ENCODE data around the gene DTX3. TPM values are rescaled to one million over a fixed set of nuclear protein-coding genes. Genes with fewer than 3 reads are reported as not detected.
A peak's percentile ranks its signal among the peaks of the same experiment; 100 is the strongest.
"Not testable (repeated sequence)": the region's sequence is repeated elsewhere in the genome, so short reads cannot be mapped to it uniquely, and the experiment has no call there.

DTX3 gene
- total RNA-seq, 1 donor from 2014 or later = 3.7 TPM

DNA sequence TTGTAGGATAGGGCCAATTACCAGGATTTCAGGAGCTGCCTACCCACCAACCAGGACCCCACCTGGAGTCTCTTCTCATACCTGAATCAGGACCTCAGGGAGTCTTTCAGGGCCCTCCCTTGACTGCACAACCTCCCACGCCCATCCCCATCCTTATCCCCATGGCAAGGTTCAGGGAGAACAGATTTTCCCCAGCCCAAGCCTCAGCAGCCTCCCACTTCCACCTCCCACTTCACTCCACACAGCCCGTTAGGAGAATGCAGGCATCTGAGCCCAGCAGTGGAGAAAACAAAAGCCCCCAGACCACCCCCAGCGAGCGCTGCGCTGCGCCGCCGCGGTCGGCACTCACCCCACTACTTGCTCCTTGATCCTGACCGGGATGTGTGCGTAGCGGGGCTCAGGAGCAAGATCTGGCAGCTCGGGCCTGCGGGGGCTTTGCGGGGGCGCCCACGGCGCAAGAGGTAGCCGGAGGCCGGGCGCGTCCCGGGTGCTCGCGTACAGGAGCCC is 27.0 kb downstream of the DTX3 start:
- DNase-seq (ENCODE audit: low read depth) = no peak
- TF ChIP-seq, protein P1, sequence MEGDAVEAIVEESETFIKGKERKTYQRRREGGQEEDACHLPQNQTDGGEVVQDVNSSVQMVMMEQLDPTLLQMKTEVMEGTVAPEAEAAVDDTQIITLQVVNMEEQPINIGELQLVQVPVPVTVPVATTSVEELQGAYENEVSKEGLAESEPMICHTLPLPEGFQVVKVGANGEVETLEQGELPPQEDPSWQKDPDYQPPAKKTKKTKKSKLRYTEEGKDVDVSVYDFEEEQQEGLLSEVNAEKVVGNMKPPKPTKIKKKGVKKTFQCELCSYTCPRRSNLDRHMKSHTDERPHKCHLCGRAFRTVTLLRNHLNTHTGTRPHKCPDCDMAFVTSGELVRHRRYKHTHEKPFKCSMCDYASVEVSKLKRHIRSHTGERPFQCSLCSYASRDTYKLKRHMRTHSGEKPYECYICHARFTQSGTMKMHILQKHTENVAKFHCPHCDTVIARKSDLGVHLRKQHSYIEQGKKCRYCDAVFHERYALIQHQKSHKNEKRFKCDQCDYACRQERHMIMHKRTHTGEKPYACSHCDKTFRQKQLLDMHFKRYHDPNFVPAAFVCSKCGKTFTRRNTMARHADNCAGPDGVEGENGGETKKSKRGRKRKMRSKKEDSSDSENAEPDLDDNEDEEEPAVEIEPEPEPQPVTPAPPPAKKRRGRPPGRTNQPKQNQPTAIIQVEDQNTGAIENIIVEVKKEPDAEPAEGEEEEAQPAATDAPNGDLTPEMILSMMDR (IDR thresholded peaks at IDR 0.05; ENCODE audit: insufficient read depth, low read length, severe bottlenecking) = no peak
- FAIRE-seq = no peak
- Histone ChIP-seq H3K4me3 (ENCODE audit: low read depth, low read length) (no peak overlapping the region), H3K27me3 (ENCODE audit: control insufficient read depth, insufficient read depth, low read length) (peaks cover 28% of the 10 kb centered on the region), H3K36me3 (ENCODE audit: control insufficient read depth, insufficient read depth, low read length) (no peaks in the 10 kb centered on the region)

DNA sequence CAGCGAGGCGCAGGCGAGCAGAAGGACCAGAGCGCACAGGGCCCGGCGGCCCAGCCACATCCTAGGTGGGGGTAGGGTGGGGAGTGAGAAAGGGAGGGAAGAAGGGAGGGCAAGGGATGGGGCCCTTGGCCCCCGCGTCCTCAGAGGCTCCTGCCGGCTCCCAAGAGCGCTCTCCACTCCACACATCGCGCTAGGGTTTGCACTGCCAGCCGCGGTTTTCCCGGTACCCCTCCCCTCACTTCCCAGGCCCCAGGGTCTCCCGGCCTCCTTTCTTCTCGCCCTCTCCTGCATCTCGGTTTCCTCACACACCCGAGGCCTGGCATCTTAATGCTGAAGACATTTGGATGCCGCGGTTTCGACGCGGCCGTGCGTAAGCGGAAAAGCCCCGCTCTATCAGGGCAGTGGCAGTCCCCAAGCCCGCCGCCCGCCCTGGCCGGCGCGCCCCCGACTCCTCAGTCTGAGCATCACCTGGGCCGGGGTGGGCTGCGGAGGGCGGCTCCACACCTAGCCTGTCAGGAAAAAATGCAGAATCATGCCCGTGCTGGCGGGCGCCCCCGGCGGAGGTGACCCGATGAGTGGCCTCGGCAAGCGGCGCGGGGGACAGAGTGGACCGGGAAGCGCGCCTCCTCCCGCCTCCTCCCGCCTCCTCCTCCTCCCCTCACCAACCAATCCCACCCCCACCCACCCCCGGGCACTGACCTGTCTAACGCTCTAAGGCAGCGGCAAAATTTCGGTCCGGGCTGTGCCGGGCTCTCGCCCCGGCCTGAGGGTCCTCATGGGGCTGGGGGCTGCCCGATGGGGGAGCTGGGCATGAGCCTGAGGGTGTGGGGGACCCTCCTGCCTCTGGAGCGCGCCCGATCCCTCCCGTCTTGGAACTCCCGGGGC is 27.7 kb downstream of the DTX3 start:
- peaks cover 24% of the 10 kb centered on the region for H3K27me3 ChIP-seq (ENCODE audit: control insufficient read depth, insufficient read depth, low read length)
- no peak for FAIRE-seq

DNA sequence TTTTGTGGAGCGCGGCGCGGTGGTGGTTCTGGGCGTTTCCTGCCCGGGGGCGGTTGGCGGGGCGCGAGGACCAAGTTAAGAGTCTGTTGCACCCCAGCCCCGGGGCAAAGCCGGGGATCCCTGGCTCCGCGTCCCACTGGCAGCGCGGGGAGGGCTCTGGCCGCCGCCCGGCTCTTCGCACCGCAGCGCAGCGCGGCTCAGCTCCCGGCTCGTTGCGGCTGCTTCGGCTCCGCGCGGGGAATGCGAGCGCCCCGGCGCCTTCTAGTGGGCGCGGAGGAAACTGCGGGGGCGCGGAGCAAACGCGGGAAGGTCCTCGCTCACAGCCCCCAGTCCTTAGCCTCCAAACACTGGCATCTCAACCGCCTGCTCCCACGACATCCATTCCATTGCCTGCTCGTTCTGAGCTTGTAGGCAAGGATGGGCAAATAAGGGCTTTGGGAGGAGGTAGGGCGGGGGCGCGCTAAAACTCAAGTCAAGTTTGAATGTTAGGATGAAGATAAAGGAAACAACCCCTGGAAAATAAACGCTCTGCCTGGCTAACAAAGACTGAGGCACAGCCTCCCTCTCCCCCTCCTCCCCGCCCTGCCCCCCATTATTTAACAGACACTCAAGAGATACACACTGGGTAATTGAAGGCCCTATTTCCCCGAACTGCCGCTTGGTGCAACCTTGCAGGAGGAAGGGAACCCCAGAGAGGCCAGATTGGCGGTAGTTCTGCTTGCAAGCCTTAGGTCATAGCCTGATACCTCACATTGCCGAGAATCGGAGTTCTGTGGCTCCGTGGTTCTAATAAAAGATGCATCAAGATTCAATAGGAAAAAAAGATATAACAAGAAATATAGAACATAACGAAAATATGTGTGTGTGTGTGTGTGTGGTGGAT is 28.6 kb downstream of the DTX3 start, which contains the start of gene B4GALNT1:
TSS of gene B4GALNT1 (minus strand) at position 244 of the 883 bp plus-strand sequence. CDS start 1,069 bp downstream, outside the sequence.
- Histone ChIP-seq H3K4me3 (ENCODE audit: low read depth, low read length) (peak within 1 kb of the TSS; percentile 38), H3K36me3 (ENCODE audit: control insufficient read depth, insufficient read depth, low read length) (no peaks in the 10 kb centered on the region), H3K27me3 (ENCODE audit: control insufficient read depth, insufficient read depth, low read length) (peaks cover 16% of the 10 kb centered on the region)
- DNase-seq (ENCODE audit: low read depth) = peak; percentile 26
- TF ChIP-seq, protein P1 (IDR thresholded peaks at IDR 0.05; ENCODE audit: insufficient read depth, low read length, severe bottlenecking) = peak; percentile 91
- no peak for FAIRE-seq

More for the DNA sequence above, 27.7 kb downstream of the DTX3 start:
- DNase-seq (ENCODE audit: low read depth) = no peak
- Histone ChIP-seq H3K4me3 (ENCODE audit: low read depth, low read length) (peak overlapping the region; percentile 38), H3K36me3 (ENCODE audit: control insufficient read depth, insufficient read depth, low read length) (no peaks in the 10 kb centered on the region)
- TF ChIP-seq, protein P1 (IDR thresholded peaks at IDR 0.05; ENCODE audit: insufficient read depth, low read length, severe bottlenecking) = no peak

DNA sequence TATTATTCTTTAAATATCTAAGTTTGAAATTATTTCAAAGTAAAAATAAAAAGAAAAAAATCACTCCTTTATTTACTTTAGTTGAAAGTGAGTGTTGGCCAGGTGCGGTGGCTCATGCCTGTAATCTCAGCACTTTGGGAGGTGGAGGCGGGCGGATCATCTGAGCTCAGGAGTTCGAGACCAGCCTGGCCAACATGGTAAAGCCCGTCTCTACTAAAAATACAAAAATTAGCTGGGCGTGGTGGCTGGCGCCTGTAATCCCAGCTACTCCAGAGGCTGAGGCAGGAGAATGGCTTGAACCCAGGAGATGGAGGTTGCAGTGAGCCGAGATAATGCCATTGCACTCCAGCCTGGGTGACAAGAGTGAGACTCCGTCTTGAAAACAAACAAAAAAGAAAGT is 32.1 kb downstream of the DTX3 start:
- not testable (repeated sequence) for FAIRE-seq; H3K36me3 ChIP-seq (ENCODE audit: control insufficient read depth, insufficient read depth, low read length); H3K27me3 ChIP-seq (ENCODE audit: control insufficient read depth, insufficient read depth, low read length); H3K4me3 ChIP-seq (ENCODE audit: low read depth, low read length); DNase-seq (ENCODE audit: low read depth)

DNA sequence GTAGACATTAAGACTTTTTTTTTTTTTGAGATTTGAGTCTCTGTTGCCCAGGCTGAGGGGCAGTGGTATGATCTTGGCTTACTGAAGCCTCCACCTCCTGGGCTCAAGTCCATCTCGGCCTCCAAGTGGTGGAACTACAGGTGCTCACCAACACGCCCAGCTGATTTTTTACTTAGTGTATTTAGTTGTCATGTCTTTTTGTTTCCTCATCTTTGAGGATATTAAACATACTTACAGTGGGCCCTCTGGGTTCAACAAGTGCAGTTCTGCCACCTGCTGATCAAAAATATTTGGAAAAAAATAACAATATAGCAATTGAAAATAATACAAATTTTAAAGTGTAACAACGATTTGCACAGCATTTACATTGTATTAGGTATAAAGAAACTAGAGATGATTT is 32.7 kb downstream of the DTX3 start:
- Histone ChIP-seq H3K36me3 (ENCODE audit: control insufficient read depth, insufficient read depth, low read length) (no peaks in the 10 kb centered on the region), H3K4me3 (ENCODE audit: low read depth, low read length) (no peak overlapping the region), H3K27me3 (ENCODE audit: control insufficient read depth, insufficient read depth, low read length) (peaks cover 2% of the 10 kb centered on the region)
- FAIRE-seq (no peak), DNase-seq (ENCODE audit: low read depth) (no peak)
- TF ChIP-seq, protein P1 (IDR thresholded peaks at IDR 0.05; ENCODE audit: insufficient read depth, low read length, severe bottlenecking) = no peak

DNA sequence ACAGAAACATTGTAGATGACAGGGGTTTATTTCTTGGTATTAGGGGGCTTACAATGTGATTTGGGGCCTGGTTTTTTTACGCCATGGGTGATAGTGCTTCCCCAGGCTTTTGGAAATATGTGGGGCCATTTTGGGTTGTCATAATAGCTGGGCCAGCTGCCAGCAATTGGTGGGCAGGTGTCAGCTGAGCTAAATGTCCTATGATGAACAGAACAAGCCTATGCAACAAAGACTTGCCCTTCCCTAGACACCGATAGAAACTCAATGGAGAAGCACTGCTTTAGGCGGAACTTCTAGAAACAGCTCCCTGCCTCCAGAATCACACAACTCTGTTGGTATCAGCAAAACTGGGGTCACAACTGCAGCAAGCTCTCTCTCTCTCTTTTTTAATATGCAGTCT is 33.5 kb downstream of the DTX3 start:
- DNase-seq (ENCODE audit: low read depth) (no peak), FAIRE-seq (no peak)
- Histone ChIP-seq H3K27me3 (ENCODE audit: control insufficient read depth, insufficient read depth, low read length) (peaks cover 2% of the 10 kb centered on the region), H3K36me3 (ENCODE audit: control insufficient read depth, insufficient read depth, low read length) (no peaks in the 10 kb centered on the region), H3K4me3 (ENCODE audit: low read depth, low read length) (no peak overlapping the region)
- TF ChIP-seq, protein P1 (IDR thresholded peaks at IDR 0.05; ENCODE audit: insufficient read depth, low read length, severe bottlenecking) = no peak
